Measurements from ENCODE around the gene CACNA1C.

Gene CACNA1C

GRCh38 chr12:2435511-2435910 lies 382.7 kb downstream of the CACNA1C start:
- DNase-seq (ENCODE audit: low read depth in 2 of 2, low spot score in 1 of 2): no peak

GRCh38 chr12:2439332-2440100 lies 386.7 kb downstream of the CACNA1C start:
- DNase-seq (ENCODE audit: low read depth in 2 of 2, low spot score in 1 of 2): no peak

DNA sequence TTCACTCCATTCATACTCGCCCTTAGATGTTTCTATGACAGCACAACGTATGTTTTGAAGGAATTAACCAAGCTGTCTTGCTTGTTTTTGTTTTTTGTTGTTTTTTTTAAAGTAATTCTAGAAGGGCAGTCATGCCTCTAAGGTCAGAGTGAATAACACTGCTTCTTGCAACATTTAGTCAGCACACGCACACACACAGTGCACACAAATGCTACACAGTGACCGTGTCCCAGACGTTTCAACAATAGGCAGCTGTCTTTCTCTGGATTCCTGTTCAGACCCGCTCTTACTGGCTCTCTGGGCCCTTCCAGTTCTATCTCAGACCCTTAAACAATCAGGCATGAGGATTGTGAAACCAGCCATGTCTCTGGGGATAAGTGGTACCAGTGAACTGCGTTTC lies 391.0 kb downstream of the CACNA1C start:
- no peak for DNase-seq (ENCODE audit: low read depth in 2 of 2, low spot score in 1 of 2)

DNA sequence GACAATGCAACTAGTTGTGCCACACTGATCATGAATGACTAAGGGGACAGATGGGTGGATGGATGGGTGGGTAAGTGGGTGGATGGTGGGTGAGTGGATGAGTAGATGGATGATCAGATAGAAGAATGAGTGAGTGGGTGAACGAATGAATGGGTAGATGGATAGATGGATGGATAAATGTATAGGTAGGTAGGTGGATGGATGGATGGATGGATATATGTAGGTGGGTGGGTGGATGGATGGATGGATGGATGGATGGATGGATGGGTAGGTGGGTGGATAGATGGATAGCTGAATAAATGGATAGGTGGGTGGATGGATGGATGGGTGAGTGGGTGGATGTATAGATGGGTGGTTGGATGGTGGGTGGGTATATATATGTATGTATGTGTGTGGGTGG lies 393.2 kb downstream of the CACNA1C start:
- no peak for DNase-seq (ENCODE audit: low read depth in 2 of 2, low spot score in 1 of 2)

- DNase-seq (ENCODE audit: low read depth in 2 of 2, low spot score in 1 of 2): no peak
These were observed 395.1 kb downstream of the CACNA1C start for GRCh38 chr12:2447861-2448260.

- no peak for DNase-seq (ENCODE audit: low read depth in 2 of 2, low spot score in 1 of 2)
These were observed 396.8 kb downstream of the CACNA1C start for GRCh38 chr12:2449586-2449985.

- no peak for DNase-seq (ENCODE audit: low read depth in 2 of 2, low spot score in 1 of 2)
These were observed 397.8 kb downstream of the CACNA1C start for GRCh38 chr12:2450553-2450952.

DNA sequence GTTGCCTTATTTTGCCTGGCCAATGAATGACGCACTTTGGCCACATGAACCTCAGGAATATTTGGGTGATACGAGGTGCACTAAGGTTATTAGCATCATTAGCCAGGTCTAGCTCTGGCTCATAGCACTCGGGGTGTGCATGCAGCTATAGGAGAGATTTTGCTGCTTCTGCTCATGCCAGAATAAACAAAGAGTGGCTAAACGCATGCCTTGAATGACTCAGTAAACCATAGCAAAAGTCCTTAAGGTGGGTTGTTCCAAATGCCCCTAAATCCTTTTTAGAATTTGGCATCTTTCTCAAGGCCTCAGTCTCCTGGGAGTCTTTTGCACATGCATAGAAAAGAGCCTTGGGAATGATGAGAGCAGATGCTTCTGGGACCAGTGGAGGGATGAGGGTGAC lies 398.2 kb downstream of the CACNA1C start:
- DNase-seq (ENCODE audit: low read depth in 2 of 2, low spot score in 1 of 2): no peak

DNA sequence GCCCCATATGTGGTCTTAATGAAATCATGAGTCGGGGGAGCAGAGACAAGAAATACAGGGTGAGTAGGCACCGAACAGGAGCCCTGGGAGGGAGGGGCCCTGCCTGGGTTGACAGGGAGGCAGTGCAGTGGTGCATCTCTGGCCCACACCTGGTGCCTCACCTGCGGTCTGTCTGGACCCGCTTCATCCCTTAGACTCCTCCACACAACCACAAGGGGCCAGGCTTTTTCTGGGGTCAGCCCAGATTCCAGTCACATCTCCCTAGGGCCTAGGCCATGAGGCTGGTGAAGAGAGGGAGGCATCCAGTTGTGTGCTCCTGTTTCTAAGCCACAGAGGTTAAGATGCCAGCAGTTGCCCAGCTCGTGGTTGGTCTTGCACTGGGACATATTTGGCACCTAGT lies 398.7 kb downstream of the CACNA1C start:
- DNase-seq (ENCODE audit: low read depth in 2 of 2, low spot score in 1 of 2): no peak

- no peak for DNase-seq (ENCODE audit: low read depth in 2 of 2, low spot score in 1 of 2)
These were observed 400.4 kb downstream of the CACNA1C start for GRCh38 chr12:2453076-2453760.

DNA sequence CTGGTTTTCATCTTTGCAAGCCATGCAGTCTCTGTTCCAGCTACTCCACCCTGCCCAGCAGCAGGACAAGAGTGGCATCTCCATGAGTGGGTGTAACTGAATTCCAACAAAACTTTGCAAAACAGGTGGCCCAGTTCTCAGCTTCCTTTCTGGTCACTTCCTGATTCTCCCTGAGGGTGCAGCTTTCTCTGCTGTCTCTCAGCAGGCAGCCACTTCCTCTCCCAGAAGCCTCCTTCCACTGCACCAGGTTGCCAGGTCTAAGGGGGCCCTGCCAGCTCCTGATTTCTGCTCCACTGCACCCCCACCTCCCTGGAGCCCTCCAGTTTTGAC lies 400.9 kb downstream of the CACNA1C start:
- no peak for DNase-seq (ENCODE audit: low read depth in 2 of 2, low spot score in 1 of 2)

- no peak for DNase-seq (ENCODE audit: low read depth in 2 of 2, low spot score in 1 of 2)
These were observed 401.9 kb downstream of the CACNA1C start for GRCh38 chr12:2454601-2455177.

DNA sequence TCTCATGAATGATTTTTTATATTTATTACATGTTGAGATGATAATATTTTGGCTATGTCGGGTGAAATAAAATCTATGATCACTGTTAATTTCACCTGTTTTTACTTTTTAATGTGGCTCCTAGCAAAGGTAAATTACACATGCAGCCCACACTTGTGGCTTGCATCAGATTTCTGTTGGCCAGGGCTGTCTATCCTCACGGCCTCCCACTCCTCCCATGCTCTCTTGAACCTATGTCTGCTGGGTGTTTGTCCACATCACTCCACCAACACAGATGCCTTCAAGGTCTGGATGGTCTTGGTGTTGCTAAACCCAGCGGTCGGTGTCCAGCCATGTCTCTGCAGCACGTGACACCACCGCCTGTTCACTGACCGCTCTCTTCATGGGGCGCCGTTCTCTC lies 402.6 kb downstream of the CACNA1C start:
- DNase-seq (ENCODE audit: low read depth in 2 of 2, low spot score in 1 of 2): no peak

DNA sequence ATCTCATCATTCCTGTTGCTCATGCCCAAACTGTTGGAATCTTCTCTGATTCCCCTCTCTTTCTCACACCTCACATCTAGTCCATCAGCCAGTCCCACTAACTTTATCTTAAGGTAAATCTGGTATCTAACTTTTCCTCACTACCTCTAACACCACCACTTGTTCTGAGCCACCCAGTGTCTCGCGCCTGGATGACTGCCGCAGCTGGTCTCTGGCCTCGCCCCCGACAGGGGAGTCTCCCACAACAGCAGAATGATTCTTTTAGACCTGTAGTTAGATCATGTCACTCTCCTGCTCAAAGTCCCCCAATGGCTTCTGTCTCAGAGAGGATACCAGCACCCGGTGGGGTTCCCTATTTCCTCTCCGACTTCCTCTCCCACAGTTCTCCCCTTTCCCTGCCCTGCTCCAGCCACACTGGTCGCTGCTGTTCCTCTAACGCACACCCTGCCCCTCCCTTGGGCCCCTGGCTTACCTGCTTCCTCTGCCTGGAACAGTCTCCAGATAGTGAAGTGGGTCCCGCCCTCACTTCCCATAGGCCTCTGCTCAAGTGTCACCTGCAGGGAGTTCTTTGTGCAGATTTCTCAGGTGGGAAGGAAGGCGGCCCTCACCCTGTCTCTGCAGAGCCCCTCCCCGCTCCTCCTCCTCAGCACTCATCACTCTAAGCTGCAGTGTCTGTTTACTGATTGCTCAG lies 403.5 kb downstream of the CACNA1C start:
- no peak for DNase-seq (ENCODE audit: low read depth in 2 of 2, low spot score in 1 of 2)

- no peak for DNase-seq (ENCODE audit: low read depth in 2 of 2, low spot score in 1 of 2)
These were observed 404.0 kb downstream of the CACNA1C start for GRCh38 chr12:2456813-2457186.

- DNase-seq (ENCODE audit: low read depth in 2 of 2, low spot score in 1 of 2): no peak
These were observed 404.6 kb downstream of the CACNA1C start for GRCh38 chr12:2457215-2457932.

GRCh38 chr12:2457933-2458414 lies 405.2 kb downstream of the CACNA1C start:
- no peak for DNase-seq (ENCODE audit: low read depth in 2 of 2, low spot score in 1 of 2)

DNA sequence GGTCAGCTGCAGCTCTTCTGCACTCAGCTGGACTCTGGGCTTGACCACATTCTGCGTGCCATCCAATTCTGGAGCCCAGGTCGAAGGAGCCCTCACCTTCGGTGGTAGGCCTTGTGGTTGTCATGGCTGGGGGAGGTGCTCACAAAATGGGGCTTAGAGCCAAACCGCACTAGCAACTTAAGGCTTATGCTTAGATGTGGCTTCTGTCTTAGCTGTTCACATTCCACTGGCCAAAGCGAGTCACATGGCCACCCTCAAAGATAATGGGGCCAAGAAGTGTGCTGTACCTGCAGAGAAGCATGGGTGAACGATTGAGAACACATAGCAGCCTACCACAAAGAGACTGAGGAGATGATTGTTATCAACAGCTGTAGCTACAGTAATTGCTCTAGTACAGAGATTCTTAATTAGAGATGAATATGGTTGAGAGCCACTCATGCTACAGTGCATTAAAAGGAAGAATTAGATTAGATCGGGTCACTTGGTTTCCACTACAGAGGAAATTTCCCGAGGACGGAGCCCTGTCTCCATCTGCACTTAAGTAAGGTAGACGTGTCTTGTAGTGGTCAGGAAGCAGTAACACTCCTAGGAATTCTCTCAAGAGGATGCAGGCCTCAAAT lies 407.4 kb downstream of the CACNA1C start:
- no peak for DNase-seq (ENCODE audit: low read depth in 2 of 2, low spot score in 1 of 2)

- no peak for DNase-seq (ENCODE audit: low read depth in 2 of 2, low spot score in 1 of 2)
These were observed 408.3 kb downstream of the CACNA1C start for GRCh38 chr12:2461046-2461445.

- no peak for DNase-seq (ENCODE audit: low read depth in 2 of 2, low spot score in 1 of 2)
These were observed 408.9 kb downstream of the CACNA1C start for GRCh38 chr12:2461645-2462044.

- DNase-seq (ENCODE audit: low read depth in 2 of 2, low spot score in 1 of 2): no peak
These were observed 409.3 kb downstream of the CACNA1C start for GRCh38 chr12:2462087-2462486.

Measured in stimulated activated CD8-positive, alpha-beta memory T cell treated with anti-CD3 and anti-CD28 coated beads, Interleukin-4, amount 100 ng/mL, for 1 hour (primary cell).